K562 (cell line): ENCODE measurements around the gene MYCT1. TPM values are rescaled to one million over a fixed set of nuclear protein-coding genes. Genes with fewer than 3 reads are reported as not detected.

Source experiments
- ATAC-seq: fragments of 200-7000 bp; cut with Tn5 transposase; 3 replicates; pipeline ENCODE4 v1.9.1; 2020; ENCODE audit warnings: moderate library complexity
- BruUV-seq: library from RNA; stranded (reverse); fragments of 400-500 nt; replicated peaks from 2 replicates; lab custom pipeline; 2021; lab: Mats Ljungman, UMichigan
- CTCF ChIA-PET: fragments of 300-600 bp; formaldehyde crosslinking; extraction: SDS; loops from one replicate; lab custom pipeline; 2021; ENCODE audit warnings: low intra/inter-chr PET ratio; lab: Yijun Ruan, JAX
- POLR2A ChIA-PET: fragments of 300-600, 350-650 bp; sonication (Branson Sonifier 250); formaldehyde crosslinking; extraction: SDS; loops from one replicate; lab custom pipeline; 2021; ENCODE audit warnings: antibody characterized with exemption, inconsistent platforms; lab: Yijun Ruan, JAX
- DNase-seq, 4 experiments: peaks; one replicate each; pipeline versions ENCODE4 v3.0.0 to v3.0.0-alpha.2; 2011 to 2018; ENCODE audit warnings: low spot score in 3 of 4, mixed read lengths in 3 of 4; ENCODE audit errors: extremely low read depth in 1 of 4
- FAIRE-seq: peaks from 2 replicates; lab custom pipeline; 2011; peaks lifted over from hg19 to GRCh38; lab: Jason Lieb, UNC
- H2AFZ ChIP-seq: 2 replicates; pipeline ENCODE4 v1.6.0; 2011; ENCODE audit warnings: low read depth, low read length, control low read depth, inconsistent platforms
- H3K27ac ChIP-seq: fragments of 200-600 bp; 3 replicates; pipeline ENCODE4 v1.8.0; 2011; ENCODE audit warnings: low read depth, mild to moderate bottlenecking, control low read depth, inconsistent platforms, low read length, moderate library complexity, mixed read lengths; ENCODE audit errors: extremely low read depth
- H3K27me3 ChIP-seq, 2 experiments: fragments of 300-600 bp in 1 of 2; 2 replicates in 1 of 2; 3 replicates in 1 of 2; pipeline versions ENCODE4 v1.6.0 to v1.8.0; 2011; ENCODE audit warnings: inconsistent platforms in 2 of 2, low read length in 2 of 2, mild to moderate bottlenecking in 1 of 2, mixed read lengths in 1 of 2, moderate library complexity in 1 of 2; ENCODE audit not compliant: control insufficient read depth in 2 of 2, insufficient read depth in 2 of 2
- H3K36me3 ChIP-seq: fragments of 300-600 bp; 3 replicates; pipeline ENCODE4 v1.8.0; 2011; ENCODE audit warnings: mild to moderate bottlenecking, low read length, inconsistent platforms; ENCODE audit not compliant: control insufficient read depth, insufficient read depth
- H3K4me1 ChIP-seq, 2 experiments: fragments of 200-600 bp in 1 of 2; replicated peaks in 1 of 2; 2 replicates in 1 of 2; 3 replicates in 1 of 2; pipeline versions ENCODE4 v1.5.1 to v1.8.0; 2011; ENCODE audit warnings: inconsistent platforms in 2 of 2, low read length in 2 of 2, mild to moderate bottlenecking in 1 of 2, mixed read lengths in 1 of 2, moderate library complexity in 1 of 2; ENCODE audit not compliant: control insufficient read depth in 2 of 2, insufficient read depth in 2 of 2
- H3K4me2 ChIP-seq: 2 replicates; pipeline ENCODE4 v1.6.1; 2011; ENCODE audit warnings: low read length, control low read depth, inconsistent platforms, mixed read lengths; ENCODE audit not compliant: insufficient read depth
- H3K4me3 ChIP-seq: fragments of 200-600 bp; sonication (generic), shearing (Covaris generic); 2 replicates; pipeline ENCODE4 v1.5.1; 2016; ENCODE audit warnings: control low read depth, inconsistent platforms
- H3K79me2 ChIP-seq: fragments of 200-600 bp; 3 replicates; pipeline ENCODE4 v1.8.0; 2011; ENCODE audit warnings: low read length, inconsistent platforms; ENCODE audit not compliant: control insufficient read depth, insufficient read depth
- H3K9ac ChIP-seq, 2 experiments: 2 replicates each; pipeline versions ENCODE4 v1.6.0 to v1.6.1; 2011; ENCODE audit warnings: low read depth in 2 of 2, low read length in 2 of 2, control low read depth in 1 of 2, inconsistent platforms in 1 of 2, mild to moderate bottlenecking in 1 of 2, mixed read lengths in 1 of 2; ENCODE audit not compliant: insufficient read depth in 1 of 2
- H3K9me1 ChIP-seq: one replicate; pipeline ENCODE4 v1.6.0; 2011; ENCODE audit warnings: inconsistent platforms, mild to moderate bottlenecking, low read length, moderate library complexity; ENCODE audit not compliant: control insufficient read depth, insufficient read depth
- H3K9me3 ChIP-seq: replicated peaks from 2 replicates; pipeline ENCODE4 v1.5.1; 2011; ENCODE audit warnings: low read depth, low read length, inconsistent platforms; ENCODE audit not compliant: control insufficient read depth, insufficient read depth
- H4K20me1 ChIP-seq: replicated peaks from 2 replicates; pipeline ENCODE4 v1.6.1; 2011; ENCODE audit warnings: low read length, inconsistent platforms, mixed read lengths; ENCODE audit not compliant: control insufficient read depth, insufficient read depth
- ARID4B ChIP-seq: sonication (generic); formaldehyde crosslinking; IDR thresholded peaks from 2 replicates; pipeline ENCODE4 v1.8.0; 2022; ENCODE audit warnings: mild to moderate bottlenecking, missing genetic modification reagents
- CEBPB ChIP-seq: fragments of 450-650 bp; IDR thresholded peaks from 2 replicates; pipeline ENCODE4 v1.6.1; 2016; ENCODE audit warnings: missing genetic modification characterization, missing compliant biosample characterization
- CUX1 ChIP-seq: fragments of 200-800 bp; sonication (Bioruptor generic); IDR thresholded peaks from 2 replicates; pipeline ENCODE4 v1.6.1; 2016; ENCODE audit warnings: missing genetic modification characterization, missing compliant biosample characterization
- NFATC3 ChIP-seq: fragments of 450-650 bp; IDR thresholded peaks from 2 replicates; pipeline ENCODE4 v1.6.1; 2017; ENCODE audit warnings: mild to moderate bottlenecking
- SRSF7 ChIP-seq: fragments of 200-400 bp; formaldehyde crosslinking; optimal IDR thresholded peaks from 2 replicates; pipeline ENCODE3; 2017; ENCODE audit warnings: mild to moderate bottlenecking, low read depth, low read length
- ZFP36 ChIP-seq: fragments of 150-350 bp; IDR thresholded peaks from 2 replicates; pipeline ENCODE4 v1.6.1; 2018; ENCODE audit warnings: low read length, low read depth; ENCODE audit not compliant: partially characterized antibody
- ZNF507 ChIP-seq: conservative IDR thresholded peaks from 2 replicates; pipeline ENCODE4 v1.6.1; 2017; ENCODE audit warnings: missing genetic modification characterization, missing compliant biosample characterization
- WGBS: fragments of 100-300 bp; shearing (Covaris generic); methylation state at CpG from one replicate; pipeline ENCODE4 v1.1.6; 2016; ENCODE audit warnings: low coverage, mixed read lengths; ENCODE audit not compliant: insufficient coverage; ENCODE audit errors: missing lambda C conversion rate; 5-methylcytosine and 5-hydroxymethylcytosine counted together
- in situ Hi-C: fragments of 300-500 bp; cut with MboI; formaldehyde crosslinking; loops from 4 replicates; pipeline ENCODE4 v1.15.0; 2018; ENCODE audit warnings: inconsistent platforms, mixed read lengths
- intact Hi-C: fragments of 100-400 bp; cut with micrococcal nuclease; formaldehyde crosslinking; loops from 2 replicates; pipeline ENCODE4 v1.14.2; 2022
- polyA plus RNA-seq, 8 experiments: library from polyadenylated mRNA; depleted of rRNA in 4 of 8; stranded (reverse) in 5 of 8; unstranded in 3 of 8; fragments of >200 nt; fragmentation: Nextera tagmentation in 2 of 8; fragmentation: Illumina TruSeq in 1 of 8; extraction: Ambion mirVana in 2 of 8; extraction: Trizol in 1 of 8; gene quantifications; 2 replicates each; pipeline versions ENCODE4 v1.2.1 to v1.2.3, GENCODE V29; 2011 to 2014; ENCODE audit warnings: inconsistent platforms in 1 of 8, missing spikeins in 1 of 8
- total RNA-seq, 7 experiments: library from RNA; depleted of rRNA in 6 of 7; stranded (reverse); fragments of >200 nt in 6 of 7; fragmentation: Illumina TruSeq in 2 of 7; extraction: Trizol in 2 of 7; gene quantifications; 2 replicates each; pipeline versions ENCODE4 v1.2.1 to v1.2.3, GENCODE V29; 2011 to 2021; ENCODE audit warnings: low replicate concordance in 1 of 7

Gene MYCT1
- total and polyA plus RNA-seq, 9 of the 15 experiments (the other 6 are each of a cell fraction or from before 2014, with no cell fraction given): 0.04 to 0.28 (median 0.08) TPM; not detected in 2

GRCh38 chr6:152680151-152680550, 17.5 kb upstream of the MYCT1 start:
- DNase-seq: no peak
- Histone ChIP-seq H3K9ac (no peak overlapping the region), H3K27me3 (no peaks in the 10 kb centered on the region), H3K4me3 (no peak overlapping the region), H3K4me2 (no peak overlapping the region)
- TF ChIP-seq ZFP36 (no peak), CUX1 (CRISPR knock-in tag) (no peak), CEBPB (no peak), SRSF7 (no peak), NFATC3 (no peak), ZNF507 (tag) (no peak), ARID4B (CRISPR knock-in tag) (no peak)
- TF ChIP-seq, all 486 proteins: peak for 0
- 0% methylated on average over 1 of the region's 1 CpG for WGBS
- in situ Hi-C loops: no loop called here
- ChIA-PET POLR2A (no interaction called here), CTCF (no interaction called here)
- Histone ChIP-seq H3K4me1 (no peaks in the 10 kb centered on the region), H3K27ac (no peak overlapping the region), H2AFZ (no peak overlapping the region), H3K36me3 (no peaks in the 10 kb centered on the region), H3K9me3 (no peaks in the 10 kb centered on the region), H4K20me1 (no peaks in the 10 kb centered on the region), H3K9me1 (no peaks in the 10 kb centered on the region), H3K79me2 (no peaks in the 10 kb centered on the region)
- no TSS peak for BruUV-seq
- FAIRE-seq (no peak), ATAC-seq (no peak)
- intact Hi-C loops: no loop called here
